NCI-H774 (cell line): Measurements from ENCODE around the gene PRSS33.

Experiments used
- DNase-seq: peaks from one replicate; lab custom pipeline; 2025; lab: John Stamatoyannopoulos, UW

The PRSS33 gene

DNA sequence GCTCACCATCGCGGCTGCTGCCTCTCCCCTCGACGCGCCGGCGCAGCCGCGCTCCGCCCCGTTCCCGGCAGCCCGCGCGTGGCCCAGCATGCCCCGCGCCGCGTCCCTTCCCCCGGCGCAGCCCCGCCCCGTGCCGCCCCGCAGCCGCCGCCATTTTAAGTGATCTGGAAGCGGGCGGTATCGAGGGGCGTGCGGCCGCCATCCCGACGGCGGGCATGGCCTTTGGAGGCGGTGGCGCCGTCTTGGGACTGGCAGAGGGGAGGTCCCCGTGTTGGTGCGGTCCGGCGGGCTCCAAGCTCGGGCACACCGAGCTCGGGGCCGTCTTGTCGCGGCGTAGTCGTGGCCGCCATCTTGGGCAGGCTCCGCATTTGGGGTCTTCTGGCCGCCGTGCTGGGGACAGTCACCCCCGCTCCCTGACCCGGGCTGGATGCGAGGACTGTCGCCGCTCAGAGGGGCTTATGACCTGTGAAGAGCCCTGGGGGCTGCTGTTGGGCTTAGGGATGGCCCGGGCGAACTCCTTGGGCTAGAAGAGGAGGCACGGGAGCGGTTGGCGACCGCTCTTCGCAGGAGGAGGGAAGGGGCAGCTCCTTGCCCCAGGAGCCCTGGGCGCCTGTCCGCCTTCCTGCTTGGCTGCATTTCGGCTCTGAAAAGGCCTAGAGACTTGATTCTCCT is 10.0 kb downstream of the PRSS33 start, which contains the start of gene ELOB:
ELOB (minus strand) TSS at position 50 of the 672 bp plus-strand sequence; CDS start at position 9, 41 bp downstream.
- peak; percentile 55 for DNase-seq

DNA sequence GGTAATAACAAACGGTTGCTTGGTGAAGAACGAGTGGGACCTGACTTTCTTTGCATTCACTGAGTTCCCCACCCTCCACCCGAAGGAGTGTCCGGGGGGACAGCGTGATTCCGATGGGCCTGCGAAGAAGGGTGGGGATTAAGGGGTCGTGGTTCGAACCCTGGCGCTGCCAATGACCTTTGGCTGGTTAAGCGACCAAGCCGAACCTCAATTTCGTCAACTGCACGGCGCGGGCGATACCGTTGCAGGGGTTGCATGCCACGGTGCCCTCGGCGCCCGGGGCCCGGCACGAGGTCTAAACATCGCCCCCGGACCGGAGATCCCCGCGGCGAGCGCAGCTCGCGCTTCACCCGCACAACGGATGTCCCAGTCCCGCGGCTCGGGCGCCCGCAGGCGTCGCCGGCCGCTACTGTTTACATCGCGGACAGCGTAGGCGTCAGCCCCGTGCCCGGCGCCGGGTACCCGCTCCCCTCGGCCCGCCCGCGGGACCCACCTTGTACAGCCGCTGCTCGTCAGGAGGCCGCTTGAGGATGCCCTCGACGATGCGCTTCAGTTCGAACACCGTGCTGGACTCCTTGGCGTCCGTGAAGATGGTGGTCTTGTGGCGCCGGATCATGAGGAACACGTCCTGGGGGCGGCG is 10.7 kb downstream of the PRSS33 start:
- no peak for DNase-seq

DNA sequence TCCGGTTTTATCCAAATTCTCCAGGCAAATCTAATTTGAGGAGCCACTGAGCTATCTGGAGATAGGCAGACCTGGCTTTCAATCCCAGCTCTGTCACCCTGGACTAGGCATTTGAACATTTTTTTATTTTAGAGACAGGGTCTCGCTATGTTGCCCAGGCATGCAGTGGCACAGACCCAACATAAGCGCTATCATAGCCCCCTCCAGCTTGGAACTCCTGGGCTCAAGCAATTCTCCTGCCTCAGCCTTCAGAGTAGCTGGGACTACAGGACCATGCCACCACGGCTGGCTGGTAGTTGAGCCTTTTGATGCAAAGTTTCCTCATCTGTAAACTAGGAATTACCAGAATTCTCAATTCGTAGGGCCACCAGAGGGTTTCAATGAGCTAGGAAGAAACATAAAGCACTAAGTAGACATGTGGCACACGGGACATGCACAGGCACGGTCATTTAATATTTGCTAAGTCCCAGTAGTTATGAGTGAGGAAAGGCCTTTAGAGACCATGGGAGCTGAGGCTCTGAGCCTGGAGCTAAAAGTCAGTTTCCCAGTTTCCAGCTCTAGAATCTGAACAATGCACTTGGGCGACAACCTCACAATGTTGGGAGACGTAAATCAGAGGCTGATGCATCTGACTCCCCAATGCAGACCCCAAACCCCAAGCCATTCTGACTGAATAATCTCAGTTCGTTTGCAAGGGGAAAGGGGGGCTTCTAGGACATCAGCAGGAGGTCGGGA is 11.4 kb downstream of the PRSS33 start:
- DNase-seq, result no peak

DNA sequence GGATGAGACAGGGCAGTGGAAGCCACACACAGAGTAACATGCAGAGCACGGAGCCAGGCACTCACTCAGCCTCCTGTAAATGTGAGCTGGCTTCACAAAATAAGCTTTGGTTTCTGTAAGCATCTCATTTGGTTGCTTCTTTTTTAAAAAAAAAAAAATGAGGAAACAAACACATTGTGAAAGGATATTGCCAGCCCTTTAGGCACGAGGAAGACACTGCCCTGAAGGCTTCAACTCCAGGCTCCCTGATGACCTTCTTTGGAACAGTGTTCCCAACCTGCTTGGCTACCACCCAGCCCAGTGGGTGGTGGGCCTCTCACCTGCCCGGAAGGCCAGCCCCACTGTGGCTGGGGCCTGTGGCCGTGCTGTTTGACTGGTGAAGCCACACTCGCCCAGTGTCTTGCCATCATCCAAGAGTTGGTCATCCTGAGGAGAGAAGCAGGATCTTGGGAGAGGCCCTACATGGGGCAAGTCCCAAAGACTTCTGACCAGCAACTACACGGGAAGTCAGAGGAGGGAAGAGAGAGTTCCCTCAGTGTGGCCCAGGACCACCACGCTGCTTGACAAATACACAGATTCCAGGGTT is 12.1 kb downstream of the PRSS33 start:
- DNase-seq, result no peak

DNA sequence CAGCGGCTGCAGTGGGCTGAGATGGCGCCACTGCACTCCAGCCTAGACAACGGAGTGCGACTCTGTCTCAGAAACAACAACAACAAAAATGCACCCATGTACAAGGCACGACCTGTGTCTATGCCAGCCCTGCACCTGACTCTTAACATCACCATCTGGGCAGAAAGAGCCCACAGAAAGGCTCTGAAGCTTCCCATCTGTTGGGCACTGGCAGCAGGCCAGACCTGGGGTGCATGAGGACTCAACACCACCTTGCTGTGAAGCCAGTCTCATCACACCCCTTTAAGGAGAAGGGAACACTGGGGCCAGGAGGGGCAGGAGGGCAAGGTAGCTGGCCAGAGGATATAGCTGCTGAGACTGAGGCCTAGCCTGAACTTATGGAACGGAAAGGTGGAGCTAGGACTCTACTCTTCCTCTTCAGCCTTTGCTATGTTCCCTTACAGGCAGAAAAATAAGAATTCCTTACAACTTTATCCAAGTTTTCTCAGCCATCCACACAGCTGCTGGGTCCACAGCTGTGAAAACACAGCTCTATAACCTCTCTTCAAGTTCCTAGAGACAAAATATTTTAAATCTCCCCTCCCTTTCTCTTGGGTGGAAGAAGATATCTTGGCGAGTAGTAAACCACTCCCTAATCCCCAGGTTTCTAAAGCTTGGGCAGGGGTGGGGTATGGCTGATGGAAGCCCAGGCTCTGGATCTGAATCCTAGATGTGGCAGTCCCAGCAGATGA is 13.0 kb downstream of the PRSS33 start:
- no peak for DNase-seq

DNA sequence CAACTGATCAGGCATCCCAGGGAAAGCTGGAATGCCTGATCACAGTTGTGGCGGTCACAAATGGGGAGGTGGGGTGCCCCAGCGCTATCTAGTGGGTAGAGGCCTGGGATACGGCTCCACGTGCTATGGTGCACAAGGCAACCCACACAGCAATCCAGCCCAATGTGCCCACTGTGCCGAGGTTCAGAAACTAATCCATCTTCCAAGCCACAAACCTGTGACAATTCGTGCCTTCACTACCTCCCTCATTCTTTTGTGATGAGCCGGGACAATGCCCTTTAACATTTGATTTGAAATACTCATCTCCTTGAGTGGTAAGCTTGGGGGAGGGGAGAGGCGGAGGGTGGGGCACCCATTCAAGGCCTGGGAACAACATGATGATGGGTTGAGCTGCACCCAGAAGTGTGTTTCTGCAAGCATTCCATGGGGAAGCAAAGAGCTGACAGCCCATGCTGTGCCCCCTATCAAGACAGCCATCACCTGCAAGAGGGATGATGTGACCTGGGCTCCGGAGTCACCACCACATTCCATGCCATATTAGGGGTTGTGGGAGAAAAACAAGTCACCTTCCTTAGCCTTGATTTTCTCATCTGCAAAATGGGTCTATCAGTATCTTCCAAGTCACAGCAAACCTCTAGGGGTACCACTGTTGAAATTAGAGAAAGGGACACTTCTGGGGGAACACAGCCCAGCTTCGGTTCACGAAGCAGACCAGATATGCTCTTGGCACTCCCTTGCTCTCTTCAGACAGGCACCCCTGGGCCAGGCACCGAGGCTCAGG is 14.0 kb downstream of the PRSS33 start:
- no peak for DNase-seq

DNA sequence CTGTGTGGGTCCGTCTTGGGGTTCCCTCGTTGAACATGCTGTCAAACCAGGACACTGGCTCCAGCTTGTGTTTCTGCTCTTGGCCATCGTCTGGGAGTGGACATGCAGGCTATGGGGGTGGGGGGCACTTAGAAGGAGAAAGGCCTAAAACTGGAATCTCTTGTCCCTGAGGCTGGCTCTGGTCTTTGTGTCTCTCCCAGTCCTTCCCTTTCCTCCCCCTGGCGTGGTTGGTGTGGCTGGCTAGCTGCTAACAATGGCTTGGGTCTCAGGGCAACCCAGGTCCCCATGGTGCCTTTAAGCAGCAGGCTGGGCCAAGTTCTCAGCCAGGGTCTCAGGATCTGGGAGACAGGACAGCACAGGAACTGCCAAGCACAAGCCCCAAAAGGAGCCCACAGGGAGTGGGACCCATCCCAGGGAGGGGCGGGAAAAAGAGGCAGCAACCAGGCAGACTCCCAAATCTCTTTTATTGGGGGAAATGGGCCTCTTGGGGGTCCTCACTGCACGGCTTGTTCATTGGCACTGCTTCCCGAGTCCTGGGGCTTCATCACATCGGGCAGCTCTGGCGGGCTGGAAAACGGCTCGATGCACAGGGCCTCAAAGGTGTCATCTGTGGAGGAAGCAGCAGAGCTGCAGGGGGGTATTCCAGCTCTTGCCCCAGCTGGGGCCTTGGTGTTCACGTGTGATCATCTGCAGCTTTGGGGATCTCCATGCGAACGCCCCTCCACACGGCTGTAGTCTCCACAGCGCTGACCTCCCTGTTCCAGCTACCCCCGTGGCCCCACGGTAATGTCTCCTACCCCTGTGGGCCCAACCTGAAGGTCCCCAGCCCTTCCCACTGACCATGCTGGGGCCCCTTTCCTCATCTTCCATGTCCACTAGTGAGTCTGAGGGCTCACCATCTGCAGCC is 15.6 kb downstream of the PRSS33 start:
- no peak for DNase-seq

DNA sequence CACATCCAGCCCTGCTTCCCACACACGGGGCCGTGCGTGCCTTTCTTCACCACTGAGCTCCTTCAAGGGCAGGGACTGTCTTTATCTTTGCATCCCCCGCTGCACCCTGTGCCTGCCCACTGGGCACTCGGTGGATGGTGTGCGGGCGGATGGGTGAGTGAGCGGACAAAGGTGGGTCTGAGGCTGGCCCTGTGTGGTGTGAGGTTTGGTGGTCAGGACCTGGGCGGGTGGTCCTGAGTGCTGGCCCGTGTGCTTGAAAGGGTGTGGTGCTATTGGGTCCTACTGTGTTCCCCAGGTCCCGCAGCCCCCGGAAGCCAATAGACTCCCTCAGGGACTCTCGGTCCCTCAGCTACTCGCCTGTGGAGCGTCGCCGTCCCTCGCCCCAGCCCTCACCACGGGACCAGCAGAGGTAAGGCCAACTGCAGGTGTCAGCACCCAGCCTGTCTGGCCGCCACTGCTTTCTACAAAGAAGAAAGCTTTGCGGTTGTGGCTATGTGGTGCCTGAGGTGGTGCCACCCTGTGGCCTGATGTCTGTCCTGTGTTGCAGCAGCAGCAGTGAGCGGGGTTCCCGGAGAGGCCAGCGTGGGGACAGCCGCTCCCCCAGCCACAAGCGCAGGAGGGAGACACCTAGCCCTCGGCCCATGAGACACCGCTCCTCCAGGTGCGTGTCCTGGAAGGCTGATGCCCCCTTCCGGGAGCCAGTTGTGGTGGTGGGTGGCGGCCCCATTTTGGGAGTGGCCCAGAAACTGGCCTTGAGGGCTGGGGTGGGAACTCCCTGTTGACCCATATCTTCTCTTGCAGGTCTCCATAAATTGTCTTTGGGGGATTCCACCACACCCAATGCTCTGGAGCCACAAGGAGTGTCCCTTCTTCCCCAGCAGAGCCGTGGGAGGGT is 17.1 kb downstream of the PRSS33 start:
- no peak for DNase-seq

DNA sequence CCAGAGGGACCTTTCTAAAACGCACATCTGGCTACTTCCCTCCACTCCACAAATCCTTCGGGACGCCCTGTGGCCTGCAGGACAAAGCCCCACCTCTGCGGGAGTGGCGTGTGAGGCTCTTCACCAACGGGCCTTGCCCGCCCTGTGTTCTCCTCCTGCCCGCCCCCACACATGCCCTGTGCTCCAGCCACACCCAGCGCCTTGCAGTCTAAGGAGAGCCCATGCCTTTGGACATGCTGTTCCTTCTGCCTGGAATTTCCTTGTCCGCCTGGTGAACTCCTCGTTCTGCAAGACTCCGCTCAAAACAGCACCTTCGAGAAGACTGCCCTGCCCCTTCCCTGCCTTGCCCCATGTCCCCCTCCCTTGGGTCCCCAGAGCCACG is 17.7 kb downstream of the PRSS33 start:
- no peak for DNase-seq

DNA sequence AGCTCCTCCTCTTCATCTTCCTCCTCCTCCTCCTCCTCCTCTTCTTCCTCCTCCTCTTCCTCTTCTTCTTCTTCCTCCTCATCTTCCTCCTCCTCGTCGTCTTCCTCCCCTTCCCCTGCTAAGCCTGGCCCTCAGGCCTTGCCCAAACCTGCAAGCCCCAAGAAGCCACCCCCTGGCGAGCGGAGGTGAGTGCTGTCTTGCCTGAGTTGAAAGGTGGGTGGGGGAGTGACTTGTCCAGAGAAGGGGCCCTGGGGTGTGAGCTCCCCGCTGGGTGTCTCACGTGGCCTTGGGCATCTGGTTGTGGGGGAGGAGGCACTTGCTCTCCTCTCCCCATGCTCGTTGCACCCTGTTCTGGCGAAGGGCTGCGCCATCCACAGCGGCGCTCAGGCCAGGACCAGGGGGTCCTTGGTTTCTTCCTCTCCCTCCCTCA is 18.2 kb downstream of the PRSS33 start:
- no peak for DNase-seq

DNA sequence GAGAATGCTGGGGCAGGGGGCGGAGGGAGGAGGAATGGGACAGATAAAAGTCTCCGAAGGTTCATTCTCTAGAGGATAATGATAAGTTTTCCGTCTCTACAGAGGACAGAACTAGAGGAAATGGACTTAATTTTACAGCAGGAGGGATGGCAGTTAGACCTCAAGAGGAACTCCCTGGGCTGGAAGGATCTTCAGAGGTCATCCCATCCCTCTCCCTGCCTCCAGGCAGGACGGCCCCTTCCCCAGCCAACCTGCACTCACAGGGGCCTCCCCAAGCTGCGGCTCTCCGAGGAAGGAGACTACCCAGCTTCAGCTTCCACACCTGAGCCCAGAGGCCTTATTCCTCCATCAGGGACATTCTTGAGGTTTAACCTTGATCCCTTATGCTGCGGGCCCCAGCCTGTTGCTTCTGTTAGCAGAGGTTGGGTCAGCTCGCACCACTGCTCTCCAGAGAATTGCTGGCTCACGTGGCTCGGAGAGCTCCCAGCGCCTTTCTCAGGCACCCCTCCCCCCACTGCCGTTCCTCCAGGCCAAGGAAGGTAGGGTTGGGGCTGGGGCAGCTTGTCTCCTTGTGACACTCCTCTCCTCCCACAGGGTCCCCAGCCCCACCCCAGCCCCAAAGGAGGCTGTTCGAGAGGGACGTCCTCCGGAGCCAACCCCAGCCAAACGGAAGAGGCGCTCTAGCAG is 18.8 kb downstream of the PRSS33 start:
- DNase-seq, result no peak

DNA sequence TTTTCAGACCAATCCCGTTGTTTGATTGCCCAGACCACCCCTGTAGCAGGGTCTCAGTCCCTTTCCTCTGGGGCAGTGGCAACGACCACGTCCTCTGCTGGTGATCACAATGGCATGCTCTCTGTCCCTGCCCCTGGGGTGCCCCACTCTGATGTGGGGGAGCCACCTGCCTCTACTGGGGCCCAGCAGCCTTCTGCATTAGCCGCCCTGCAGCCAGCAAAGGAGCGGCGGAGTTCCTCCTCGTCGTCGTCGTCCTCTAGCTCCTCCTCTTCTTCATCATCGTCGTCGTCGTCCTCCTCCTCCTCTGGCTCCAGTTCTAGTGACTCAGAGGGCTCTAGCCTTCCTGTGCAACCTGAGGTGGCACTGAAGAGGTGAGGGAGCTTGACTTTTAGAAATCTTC is 19.5 kb downstream of the PRSS33 start:
- no peak for DNase-seq

DNA sequence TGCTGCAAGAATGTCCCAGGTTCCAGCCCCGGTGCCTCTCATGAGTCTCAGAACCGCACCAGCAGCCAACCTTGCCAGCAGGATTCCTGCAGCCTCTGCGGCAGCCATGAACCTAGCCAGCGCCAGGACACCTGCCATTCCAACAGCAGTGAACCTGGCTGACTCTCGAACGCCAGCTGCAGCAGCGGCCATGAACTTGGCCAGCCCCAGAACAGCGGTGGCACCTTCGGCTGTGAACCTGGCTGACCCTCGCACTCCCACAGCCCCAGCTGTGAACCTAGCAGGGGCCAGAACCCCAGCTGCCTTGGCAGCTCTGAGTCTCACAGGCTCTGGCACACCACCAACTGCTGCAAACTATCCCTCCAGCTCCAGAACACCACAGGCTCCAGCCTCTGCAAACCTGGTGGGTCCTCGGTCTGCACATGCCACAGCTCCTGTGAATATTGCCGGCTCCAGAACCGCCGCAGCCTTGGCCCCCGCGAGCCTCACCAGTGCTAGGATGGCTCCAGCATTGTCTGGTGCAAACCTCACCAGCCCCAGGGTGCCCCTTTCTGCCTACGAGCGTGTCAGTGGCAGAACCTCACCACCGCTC is 20.1 kb downstream of the PRSS33 start:
- no peak for DNase-seq

DNA sequence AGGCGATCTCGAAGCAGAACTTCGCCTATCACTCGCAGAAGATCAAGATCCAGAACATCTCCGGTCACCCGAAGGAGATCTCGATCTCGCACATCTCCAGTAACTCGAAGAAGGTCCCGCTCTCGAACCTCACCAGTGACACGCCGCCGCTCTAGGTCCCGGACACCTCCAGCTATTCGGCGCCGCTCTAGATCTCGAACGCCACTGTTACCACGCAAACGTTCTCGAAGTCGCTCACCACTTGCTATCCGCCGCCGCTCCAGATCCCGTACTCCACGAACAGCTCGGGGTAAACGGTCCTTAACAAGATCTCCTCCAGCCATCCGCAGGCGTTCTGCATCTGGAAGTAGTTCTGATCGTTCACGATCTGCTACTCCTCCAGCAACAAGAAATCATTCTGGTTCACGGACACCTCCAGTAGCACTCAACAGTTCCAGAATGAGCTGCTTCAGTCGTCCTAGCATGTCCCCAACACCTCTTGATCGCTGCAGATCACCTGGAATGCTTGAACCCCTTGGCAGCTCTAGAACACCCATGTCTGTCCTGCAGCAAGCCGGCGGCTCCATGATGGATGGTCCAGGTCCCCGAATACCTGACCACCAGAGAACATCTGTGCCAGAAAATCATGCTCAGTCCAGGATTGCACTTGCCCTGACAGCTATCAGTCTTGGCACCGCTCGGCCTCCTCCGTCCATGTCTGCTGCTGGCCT is 20.8 kb downstream of the PRSS33 start:
- no peak for DNase-seq

DNA sequence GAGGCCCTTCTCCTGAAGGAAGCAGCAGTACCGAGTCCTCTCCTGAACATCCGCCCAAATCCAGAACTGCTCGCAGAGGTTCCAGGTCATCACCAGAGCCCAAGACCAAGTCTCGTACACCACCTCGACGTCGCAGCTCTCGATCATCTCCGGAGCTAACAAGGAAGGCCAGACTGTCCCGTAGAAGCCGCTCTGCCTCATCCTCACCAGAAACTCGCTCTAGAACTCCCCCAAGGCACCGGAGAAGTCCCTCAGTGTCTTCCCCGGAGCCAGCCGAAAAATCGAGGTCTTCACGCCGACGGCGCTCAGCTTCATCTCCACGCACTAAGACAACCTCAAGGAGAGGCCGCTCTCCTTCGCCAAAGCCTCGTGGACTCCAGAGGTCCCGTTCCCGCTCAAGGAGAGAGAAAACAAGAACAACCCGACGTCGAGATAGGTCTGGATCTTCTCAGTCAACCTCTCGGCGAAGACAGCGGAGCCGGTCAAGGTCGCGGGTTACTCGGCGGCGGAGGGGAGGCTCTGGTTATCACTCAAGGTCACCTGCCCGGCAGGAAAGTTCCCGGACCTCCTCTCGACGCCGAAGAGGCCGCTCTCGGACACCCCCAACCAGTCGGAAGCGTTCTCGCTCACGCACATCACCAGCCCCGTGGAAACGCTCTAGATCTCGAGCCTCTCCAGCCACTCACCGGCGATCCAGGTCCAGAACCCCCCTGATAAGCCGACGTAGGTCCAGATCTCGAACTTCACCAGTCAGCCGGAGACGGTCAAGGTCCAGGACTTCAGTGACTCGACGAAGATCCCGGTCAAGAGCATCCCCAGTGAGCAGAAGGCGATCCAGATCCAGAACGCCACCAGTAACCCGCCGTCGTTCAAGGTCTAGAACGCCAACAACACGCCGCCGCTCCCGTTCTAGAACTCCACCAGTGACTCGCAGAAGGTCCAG is 21.6 kb downstream of the PRSS33 start:
- DNase-seq, result no peak

DNA sequence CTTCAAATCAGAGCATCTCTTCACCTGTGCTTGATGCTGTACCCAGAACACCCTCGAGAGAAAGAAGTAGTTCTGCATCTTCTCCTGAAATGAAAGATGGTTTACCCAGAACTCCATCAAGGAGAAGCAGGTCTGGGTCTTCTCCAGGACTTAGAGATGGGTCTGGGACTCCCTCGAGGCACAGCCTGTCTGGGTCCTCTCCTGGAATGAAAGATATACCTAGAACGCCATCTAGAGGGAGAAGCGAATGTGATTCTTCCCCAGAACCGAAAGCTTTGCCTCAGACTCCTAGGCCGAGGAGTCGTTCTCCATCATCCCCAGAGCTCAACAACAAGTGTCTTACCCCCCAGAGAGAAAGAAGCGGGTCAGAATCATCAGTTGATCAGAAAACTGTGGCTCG is 22.6 kb downstream of the PRSS33 start:
- no peak for DNase-seq
